ENCODE measurements around the gene PRDM10.

PRDM10 gene

GRCh38 chr11:129855086-129855485, 147.5 kb downstream of the PRDM10 start:
- no peak overlapping the region for H3K4me3 ChIP-seq (ENCODE audit: low read depth, low read length)

DNA sequence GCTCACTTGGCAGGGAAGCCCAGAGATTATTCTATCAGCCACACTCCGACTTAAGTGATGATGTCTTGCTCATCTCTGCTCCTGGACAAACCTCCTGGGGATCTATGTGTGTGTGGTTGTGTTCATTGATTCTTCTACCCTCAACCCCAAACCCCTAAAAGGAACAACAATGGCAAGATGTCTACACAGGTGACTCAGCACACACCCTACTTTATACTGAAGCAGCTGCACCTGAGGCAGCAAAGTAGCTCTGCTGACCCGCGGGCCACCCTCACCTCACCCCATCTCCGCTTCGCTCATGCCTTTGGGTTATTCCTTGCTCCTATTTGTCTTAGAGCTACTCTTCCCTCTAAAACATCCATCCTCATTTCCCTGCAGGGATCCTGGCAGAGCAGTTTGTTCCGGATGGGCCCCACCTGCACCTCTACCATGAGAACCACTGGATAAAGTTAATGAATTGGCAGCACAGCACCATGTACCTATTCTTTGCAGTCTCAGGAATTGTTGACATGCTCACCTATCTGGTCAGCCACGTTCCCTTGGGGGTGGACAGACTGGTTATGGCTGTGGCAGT, 148.3 kb downstream of the PRDM10 start:
- no peak overlapping the region for H3K4me3 ChIP-seq (ENCODE audit: low read depth, low read length)

GRCh38 chr11:129853518-129854231, 149.0 kb downstream of the PRDM10 start:
- no peak overlapping the region for H3K4me3 ChIP-seq (ENCODE audit: low read depth, low read length)

GRCh38 chr11:129852125-129852740, 150.4 kb downstream of the PRDM10 start:
- H3K4me3 ChIP-seq (ENCODE audit: low read depth, low read length) = no peak overlapping the region

Data from iPS-11a (cell line).